B cell (primary cell): ENCODE results near the gene OR4K13.

ENCODE experiments used
- EZH2 ChIP-seq: IDR thresholded peaks from 2 replicates; pipeline ENCODE4 v1.6.1; 2012; ENCODE audit warnings: borderline replicate concordance, low read depth, mild to moderate bottlenecking, moderate library complexity, low read length; ENCODE audit not compliant: insufficient read depth, poor library complexity, severe bottlenecking
- TF ChIP-seq, protein P1 (sequence below): fragments of 200-600 bp; IDR thresholded peaks from one replicate; pipeline ENCODE4 v1.8.0; 2022; ENCODE audit warnings: antibody characterized with exemption, mild to moderate bottlenecking

DNA sequence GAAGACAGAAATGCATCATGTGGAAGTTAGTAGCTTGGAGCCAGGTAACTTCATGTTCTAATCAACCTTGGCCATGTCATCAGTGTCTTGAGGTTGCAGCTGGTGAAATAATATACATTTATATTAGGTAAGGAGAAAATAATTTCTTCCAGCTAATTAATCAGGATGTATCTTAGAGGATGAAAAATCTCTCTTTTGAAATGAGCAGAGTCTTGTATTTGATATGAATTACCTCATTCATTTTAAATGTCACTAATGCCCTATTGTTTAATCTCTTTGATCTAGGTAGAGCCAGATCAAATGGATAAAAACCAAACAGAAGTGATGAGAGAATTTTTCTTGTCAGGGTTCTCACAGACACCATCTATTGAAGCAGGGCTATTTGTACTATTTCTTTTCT lies 34.0 kb downstream of the OR4K13 start, which contains the start of gene OR4Q2:
- TF ChIP-seq, protein P1, sequence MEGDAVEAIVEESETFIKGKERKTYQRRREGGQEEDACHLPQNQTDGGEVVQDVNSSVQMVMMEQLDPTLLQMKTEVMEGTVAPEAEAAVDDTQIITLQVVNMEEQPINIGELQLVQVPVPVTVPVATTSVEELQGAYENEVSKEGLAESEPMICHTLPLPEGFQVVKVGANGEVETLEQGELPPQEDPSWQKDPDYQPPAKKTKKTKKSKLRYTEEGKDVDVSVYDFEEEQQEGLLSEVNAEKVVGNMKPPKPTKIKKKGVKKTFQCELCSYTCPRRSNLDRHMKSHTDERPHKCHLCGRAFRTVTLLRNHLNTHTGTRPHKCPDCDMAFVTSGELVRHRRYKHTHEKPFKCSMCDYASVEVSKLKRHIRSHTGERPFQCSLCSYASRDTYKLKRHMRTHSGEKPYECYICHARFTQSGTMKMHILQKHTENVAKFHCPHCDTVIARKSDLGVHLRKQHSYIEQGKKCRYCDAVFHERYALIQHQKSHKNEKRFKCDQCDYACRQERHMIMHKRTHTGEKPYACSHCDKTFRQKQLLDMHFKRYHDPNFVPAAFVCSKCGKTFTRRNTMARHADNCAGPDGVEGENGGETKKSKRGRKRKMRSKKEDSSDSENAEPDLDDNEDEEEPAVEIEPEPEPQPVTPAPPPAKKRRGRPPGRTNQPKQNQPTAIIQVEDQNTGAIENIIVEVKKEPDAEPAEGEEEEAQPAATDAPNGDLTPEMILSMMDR, result no peak
- no peak for TF ChIP-seq EZH2
